GM12801 (cell line): ENCODE measurements around the gene CASP3.

ENCODE experiments used
- TF ChIP-seq, protein P1 (sequence below): IDR thresholded peaks from one replicate; pipeline ENCODE4 v1.5.1; 2011; ENCODE audit warnings: control low read depth; ENCODE audit not compliant: insufficient read length; ENCODE audit errors: extremely low read depth

CASP3 gene

GRCh38 chr4:184599492-184600135, 49.6 kb downstream of the CASP3 start:
- TF ChIP-seq, protein P1, sequence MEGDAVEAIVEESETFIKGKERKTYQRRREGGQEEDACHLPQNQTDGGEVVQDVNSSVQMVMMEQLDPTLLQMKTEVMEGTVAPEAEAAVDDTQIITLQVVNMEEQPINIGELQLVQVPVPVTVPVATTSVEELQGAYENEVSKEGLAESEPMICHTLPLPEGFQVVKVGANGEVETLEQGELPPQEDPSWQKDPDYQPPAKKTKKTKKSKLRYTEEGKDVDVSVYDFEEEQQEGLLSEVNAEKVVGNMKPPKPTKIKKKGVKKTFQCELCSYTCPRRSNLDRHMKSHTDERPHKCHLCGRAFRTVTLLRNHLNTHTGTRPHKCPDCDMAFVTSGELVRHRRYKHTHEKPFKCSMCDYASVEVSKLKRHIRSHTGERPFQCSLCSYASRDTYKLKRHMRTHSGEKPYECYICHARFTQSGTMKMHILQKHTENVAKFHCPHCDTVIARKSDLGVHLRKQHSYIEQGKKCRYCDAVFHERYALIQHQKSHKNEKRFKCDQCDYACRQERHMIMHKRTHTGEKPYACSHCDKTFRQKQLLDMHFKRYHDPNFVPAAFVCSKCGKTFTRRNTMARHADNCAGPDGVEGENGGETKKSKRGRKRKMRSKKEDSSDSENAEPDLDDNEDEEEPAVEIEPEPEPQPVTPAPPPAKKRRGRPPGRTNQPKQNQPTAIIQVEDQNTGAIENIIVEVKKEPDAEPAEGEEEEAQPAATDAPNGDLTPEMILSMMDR, result no peak

DNA sequence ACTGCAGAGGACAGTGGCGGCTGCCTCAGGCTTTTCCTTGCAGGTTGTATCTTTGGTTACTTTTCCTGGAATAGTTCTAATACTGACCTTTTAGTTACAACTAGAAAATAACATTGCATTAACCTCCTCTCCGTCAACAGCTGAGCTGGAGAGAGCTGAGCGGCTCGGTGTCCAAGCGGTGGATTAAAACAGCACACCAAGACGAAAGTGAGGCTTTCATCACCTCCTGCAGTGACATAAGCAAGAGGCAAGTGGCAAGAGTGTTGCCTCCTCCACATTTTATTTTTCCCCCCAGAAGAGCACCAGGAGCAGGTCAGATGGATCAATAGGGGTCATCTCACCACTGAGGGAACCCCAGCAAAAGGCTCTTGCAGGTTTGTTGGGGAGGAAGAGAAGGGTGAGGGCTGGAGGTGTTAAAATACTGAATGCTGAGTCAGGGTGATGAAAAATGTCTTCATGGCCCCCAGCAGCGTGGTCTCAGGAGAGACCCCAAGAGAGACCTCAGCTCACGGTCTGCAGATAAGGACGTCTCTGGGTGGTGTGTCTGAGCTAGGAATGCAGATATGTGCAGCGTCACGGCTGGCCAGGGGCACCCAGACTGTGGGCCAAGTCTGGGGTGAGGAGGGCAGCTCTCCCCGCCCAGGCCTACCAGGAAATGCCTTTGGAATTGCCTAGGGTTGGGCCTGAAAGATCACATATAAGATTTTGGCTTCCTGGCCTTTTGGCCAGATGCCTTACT, 50.3 kb downstream of the CASP3 start:
- TF ChIP-seq, protein P1, result no peak

GRCh38 chr4:184596617-184597185, 52.5 kb downstream of the CASP3 start:
- TF ChIP-seq, protein P1, result no peak

DNA sequence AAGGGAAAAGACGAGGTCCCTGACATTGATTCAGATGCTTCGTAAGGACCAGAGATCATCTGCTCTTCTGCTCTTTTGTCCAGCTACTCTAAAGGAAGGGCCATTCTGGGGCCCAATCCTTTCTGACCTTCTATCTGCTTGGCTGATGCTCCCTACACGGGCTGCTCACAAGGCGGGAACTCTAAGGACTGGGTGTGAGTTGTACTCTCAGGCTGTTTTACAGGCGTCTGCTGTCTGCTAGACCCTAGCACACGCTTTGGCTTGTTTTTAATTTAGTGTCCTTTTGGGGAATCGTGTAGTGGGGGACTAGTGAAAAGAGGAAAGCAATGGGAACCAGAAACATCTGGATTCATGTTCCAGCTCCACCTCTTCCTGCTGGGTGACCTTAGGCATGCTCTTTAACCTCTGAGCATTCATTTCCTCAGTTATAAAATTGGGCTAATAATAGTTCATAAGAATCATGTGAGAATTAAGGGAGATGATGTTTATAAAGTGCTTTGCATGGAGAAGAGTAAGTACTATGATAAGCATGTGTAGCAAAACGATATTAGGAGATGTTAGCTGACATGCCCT, 53.1 kb downstream of the CASP3 start:
- TF ChIP-seq, protein P1, result no peak

DNA sequence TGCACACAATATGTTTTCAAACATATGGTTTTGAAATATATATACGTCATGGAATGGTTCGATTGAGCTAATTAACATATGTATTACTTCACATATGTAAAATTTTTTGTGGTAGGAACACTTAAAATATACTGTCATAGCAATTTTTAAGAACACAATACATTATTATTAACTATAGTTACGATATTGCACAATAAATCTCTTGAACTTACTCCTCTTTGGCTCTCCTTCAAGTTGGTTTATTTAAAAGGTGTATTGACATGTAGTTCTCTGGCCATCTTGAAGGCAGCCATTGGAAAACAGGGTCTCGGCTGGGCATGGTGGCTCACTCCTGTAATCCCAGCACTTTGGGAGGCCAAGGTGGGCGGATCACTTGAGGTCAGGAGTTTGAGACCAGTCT, 53.8 kb downstream of the CASP3 start:
- TF ChIP-seq, protein P1, result no peak

DNA sequence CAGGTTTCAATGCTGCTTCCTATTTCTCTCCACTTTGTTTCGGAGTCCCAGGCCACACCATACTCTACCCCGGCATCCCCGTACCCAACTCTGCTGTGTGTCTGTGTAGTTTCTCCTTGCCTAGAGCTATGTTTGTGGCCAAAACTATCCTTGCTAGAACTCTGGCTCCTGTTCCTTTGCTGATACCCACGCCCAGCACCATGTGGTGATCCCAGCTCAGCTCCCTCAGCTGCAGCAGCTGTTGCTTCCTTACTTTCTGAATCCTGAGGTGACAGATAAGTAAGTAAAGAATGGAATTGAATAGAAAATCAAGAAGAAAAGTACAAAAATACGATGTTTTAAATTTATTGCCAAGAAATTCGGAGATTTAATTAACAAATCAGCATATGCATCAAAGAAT, 55.8 kb downstream of the CASP3 start:
- TF ChIP-seq, protein P1, result no peak

- TF ChIP-seq, protein P1, result no peak
Observed at GRCh38 chr4:184591070-184591677, 58.1 kb downstream of the CASP3 start.
